HepG2 (cell line): ENCODE measurements around the gene ZNF446. TPM values are rescaled to one million over a fixed set of nuclear protein-coding genes. Genes with fewer than 3 reads are reported as not detected.

Experiments
- ATF2 ChIP-seq: sonication (generic); formaldehyde crosslinking; IDR thresholded peaks from 2 replicates; pipeline ENCODE4 v1.4.0; 2020; ENCODE audit warnings: missing genetic modification reagents
- FOXK2 ChIP-seq: fragments of 450-650 bp; IDR thresholded peaks from 2 replicates; pipeline ENCODE4 v1.6.1; 2016
- HES4 ChIP-seq: sonication (generic); formaldehyde crosslinking; IDR thresholded peaks from 2 replicates; pipeline ENCODE4 v1.9.0; 2021; ENCODE audit warnings: mild to moderate bottlenecking, missing genetic modification reagents, borderline replicate concordance
- HOXA3 ChIP-seq: sonication (generic); formaldehyde crosslinking; IDR thresholded peaks from 2 replicates; pipeline ENCODE4 v1.5.0; 2020; ENCODE audit warnings: missing genetic modification reagents
- KDM6A ChIP-seq: IDR thresholded peaks from 2 replicates; pipeline ENCODE4 v1.6.1; 2016; ENCODE audit warnings: low read depth
- REXO4 ChIP-seq: sonication (generic); formaldehyde crosslinking; IDR thresholded peaks from 2 replicates; pipeline ENCODE4 v1.8.0; 2022; ENCODE audit warnings: missing genetic modification reagents, mild to moderate bottlenecking, borderline replicate concordance
- SETDB1 ChIP-seq: sonication (generic); formaldehyde crosslinking; IDR thresholded peaks from 2 replicates; pipeline ENCODE4 v1.5.1; 2020; ENCODE audit warnings: missing genetic modification reagents, mild to moderate bottlenecking, borderline replicate concordance
- STAT6 ChIP-seq: sonication (generic); formaldehyde crosslinking; IDR thresholded peaks from 2 replicates; pipeline ENCODE4 v1.4.0; 2020; ENCODE audit warnings: missing genetic modification reagents, mild to moderate bottlenecking, borderline replicate concordance
- ZBTB25 ChIP-seq: IDR thresholded peaks from 2 replicates; pipeline ENCODE4 v1.6.1; 2018; ENCODE audit warnings: missing genetic modification reagents
- ZNF510 ChIP-seq: sonication (generic); formaldehyde crosslinking; IDR thresholded peaks from 2 replicates; pipeline ENCODE4 v1.4.0; 2020; ENCODE audit warnings: low read depth, mild to moderate bottlenecking, missing genetic modification reagents
- ZNF552 ChIP-seq: sonication (generic); formaldehyde crosslinking; IDR thresholded peaks from 2 replicates; pipeline ENCODE4 v1.9.0; 2022; ENCODE audit warnings: missing genetic modification reagents, mild to moderate bottlenecking, borderline replicate concordance
- ZNF687 ChIP-seq: sonication (generic); formaldehyde crosslinking; IDR thresholded peaks from 2 replicates; pipeline ENCODE4 v1.5.1; 2020; ENCODE audit warnings: mild to moderate bottlenecking, missing genetic modification reagents, moderate library complexity
- polyA plus RNA-seq, 8 experiments: library from polyadenylated mRNA; depleted of rRNA in 3 of 8; stranded (reverse) in 7 of 8; unstranded in 1 of 8; fragments of >200 nt; fragmentation: Illumina TruSeq in 4 of 8; extraction: Trizol in 4 of 8; gene quantifications; 2 replicates each; pipeline versions ENCODE4 v1.2.1 to v1.2.3, GENCODE V29; 2011 to 2016; ENCODE audit warnings: low read depth in 4 of 8, missing spikeins in 1 of 8, mixed read lengths in 1 of 8; ENCODE audit not compliant: insufficient read depth in 1 of 8
- total RNA-seq, 5 experiments: library from RNA; depleted of rRNA; stranded (reverse); fragments of >200 nt; fragmentation: Illumina TruSeq; extraction: Trizol; gene quantifications; 2 replicates each; pipeline ENCODE4 v1.2.3, GENCODE V29; 2016; ENCODE audit warnings: low read depth in 1 of 5

ZNF446 gene
- total and polyA plus RNA-seq, 2 of the 13 experiments (the other 11 are each of a cell fraction or from before 2014, with no cell fraction given), result 3.0 to 3.6 TPM

- TF ChIP-seq ZNF687 (CRISPR knock-in tag), result peak; percentile 98
- peak; percentile 88 for TF ChIP-seq STAT6 (CRISPR knock-in tag)
- TF ChIP-seq ZBTB25, result peak; percentile 100
- TF ChIP-seq FOXK2, result peak; percentile 75
- TF ChIP-seq ZNF552 (CRISPR knock-in tag), result peak; percentile 94
- TF ChIP-seq REXO4 (CRISPR knock-in tag), result 0 out of 2 replicates have a peak, but pooled peaks have one; percentile 28
- TF ChIP-seq HES4, result 0 out of 2 replicates have a peak, but pooled peaks have one; percentile 53
- TF ChIP-seq ATF2 (CRISPR knock-in tag), result peak; percentile 94
- TF ChIP-seq ZNF510 (CRISPR knock-in tag), result peak; percentile 93
- TF ChIP-seq HOXA3, result peak; percentile 97
- TF ChIP-seq KDM6A, result no peak
- no peak for TF ChIP-seq SETDB1
Observed at GRCh38 chr19:58519355-58520256, 43.5 kb downstream of the ZNF446 start, which contains the start of gene ZBTB45 (continued).
